Common myeloid progenitor, CD34-positive (primary cell): ENCODE measurements around the gene FASN.

Source experiments
- CTCF ChIA-PET: fragments of 350-600 bp; sonication (Branson Sonifier 250); formaldehyde crosslinking; loops from one replicate; lab custom pipeline; 2021; ENCODE audit warnings: antibody characterized with exemption; lab: Charles Lee
- POLR2A ChIA-PET: fragments of 350-600 bp; sonication (Branson Sonifier 250); formaldehyde crosslinking; loops from one replicate; lab custom pipeline; 2021; ENCODE audit warnings: antibody characterized with exemption; lab: Charles Lee
- DNase-seq, 3 donors: peaks; one replicate each; pipeline versions ENCODE4 v3.0.0 to v3.0.0-alpha.2; 2013
- H3K27ac ChIP-seq, 2 experiments: 1 replicate in 1 of 2; 2 replicates in 1 of 2; pipeline ENCODE4 v1.7.0; 2013; ENCODE audit warnings: inconsistent platforms in 2 of 2, low read length in 2 of 2, mild to moderate bottlenecking in 2 of 2, low read depth in 1 of 2, moderate library complexity in 1 of 2; ENCODE audit not compliant: severe bottlenecking in 2 of 2, insufficient read depth in 1 of 2, poor library complexity in 1 of 2
- H3K27me3 ChIP-seq, 5 experiments: replicated peaks in 2 of 5; 1 replicate in 3 of 5; 2 replicates in 2 of 5; pipeline versions ENCODE4 v1.6.1 to v1.7.0; 2013; ENCODE audit warnings: low read length in 4 of 5, mild to moderate bottlenecking in 2 of 5, moderate library complexity in 2 of 5, inconsistent platforms in 1 of 5; ENCODE audit not compliant: insufficient read depth in 5 of 5, control insufficient read depth in 4 of 5
- H3K36me3 ChIP-seq, 4 experiments: 1 replicate in 2 of 4; 2 replicates in 2 of 4; pipeline versions ENCODE4 v1.6.1 to v1.7.0; 2013; ENCODE audit warnings: low read length in 3 of 4, control low read depth in 1 of 4, mild to moderate bottlenecking in 1 of 4; ENCODE audit not compliant: control insufficient read depth in 4 of 4, insufficient read depth in 4 of 4
- H3K4me1 ChIP-seq, 4 experiments: 1 replicate in 3 of 4; 2 replicates in 1 of 4; pipeline versions ENCODE4 v1.6.1 to v1.7.1; 2013; ENCODE audit warnings: low read length in 3 of 4, mild to moderate bottlenecking in 3 of 4, control low read depth in 1 of 4, inconsistent platforms in 1 of 4, moderate library complexity in 1 of 4; ENCODE audit not compliant: control insufficient read depth in 4 of 4, insufficient read depth in 4 of 4; ENCODE audit errors: control extremely low read depth in 1 of 4
- H3K4me3 ChIP-seq, 7 experiments: 1 replicate in 4 of 7; 2 replicates in 3 of 7; pipeline versions ENCODE4 v1.5.1 to v1.7.0; 2013; ENCODE audit warnings: mild to moderate bottlenecking in 7 of 7, low read length in 6 of 7, moderate library complexity in 6 of 7, inconsistent platforms in 2 of 7, low read depth in 2 of 7, control low read depth in 1 of 7; ENCODE audit not compliant: insufficient read depth in 4 of 7, control insufficient read depth in 1 of 7; ENCODE audit errors: extremely low read depth in 1 of 7
- H3K9me3 ChIP-seq, 5 experiments: 1 replicate in 4 of 5; 2 replicates in 1 of 5; pipeline versions ENCODE4 v1.6.1 to v1.7.1; 2013; ENCODE audit warnings: low read length in 4 of 5, mild to moderate bottlenecking in 2 of 5, inconsistent platforms in 1 of 5, low read depth in 1 of 5, moderate library complexity in 1 of 5; ENCODE audit not compliant: control insufficient read depth in 4 of 5, insufficient read depth in 2 of 5; ENCODE audit errors: control extremely low read depth in 1 of 5
- WGBS: methylation state at CpG from one replicate; pipeline ENCODE4 v1.1.5; 2013; ENCODE audit not compliant: insufficient coverage; 5-methylcytosine and 5-hydroxymethylcytosine counted together

FASN gene

DNA sequence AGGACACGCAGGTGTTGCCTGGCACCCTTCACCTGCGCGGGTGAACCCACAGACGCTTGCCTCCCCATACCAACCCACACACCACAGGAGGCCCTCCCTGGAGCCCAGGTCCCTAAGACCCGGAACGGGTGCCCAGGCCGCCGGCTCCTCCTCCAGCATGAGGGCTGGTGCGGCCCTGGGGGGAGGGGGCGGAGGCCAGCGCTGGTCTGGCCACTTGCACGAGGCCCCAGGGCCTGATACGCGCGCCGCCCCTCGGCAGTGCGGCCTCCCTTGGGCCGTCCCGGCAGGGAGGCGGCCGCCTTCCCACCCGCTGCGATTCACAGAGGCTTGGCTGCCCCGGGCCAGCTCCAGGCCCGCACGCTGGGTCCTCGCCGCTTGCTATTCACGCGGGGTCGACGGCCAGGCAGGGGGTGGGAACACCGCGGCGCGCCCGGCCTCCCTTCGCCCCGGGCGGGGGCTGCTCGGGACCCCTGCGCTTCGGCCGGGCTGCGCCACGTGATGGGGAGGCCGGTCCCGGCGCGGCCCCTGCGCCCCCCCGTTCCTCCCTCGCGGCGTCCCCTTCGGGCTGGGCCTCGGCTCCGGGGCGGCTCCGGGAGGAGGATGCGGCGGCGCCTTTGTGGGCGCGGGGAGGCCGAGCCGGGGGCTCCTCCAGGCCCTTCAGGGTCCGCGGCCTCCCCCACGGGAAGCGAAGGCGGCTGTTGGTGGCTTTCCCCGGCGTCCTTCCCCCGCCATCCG, 685 bp downstream of the FASN start:
- H3K4me3 ChIP-seq: peak overlapping the region; percentile 52 to 89 (median 75)
- H3K36me3 ChIP-seq: peaks cover 0 to 47% (median 26%) of the 10 kb centered on the region in 4 experiments
- peaks cover 0 to 43% (median 25%) of the 10 kb centered on the region in 4 experiments for H3K4me1 ChIP-seq
- H3K27ac ChIP-seq: peak overlapping the region in 1 of 2 experiments; percentile 75
- no peaks in the 10 kb centered on the region for H3K27me3 ChIP-seq
- CTCF ChIA-PET: interaction anchor here (2.1 kb wide), 1 partner anchor 10 kb away, joined by 6 read pairs; no protein-coding TSS in a partner anchor
- DNase-seq: peak in 2 of 3 donors; percentile 16 to 36
- POLR2A ChIA-PET: interaction anchor here (0.5 to 0.6 kb wide), 2 partner anchors 60 to 361 kb away, joined by 3 to 5 read pairs; partner anchors contain the start of gene DCXR
- WGBS: under 1% methylated on average over 68 of the region's 77 CpGs
- no peaks in the 10 kb centered on the region for H3K9me3 ChIP-seq

DNA sequence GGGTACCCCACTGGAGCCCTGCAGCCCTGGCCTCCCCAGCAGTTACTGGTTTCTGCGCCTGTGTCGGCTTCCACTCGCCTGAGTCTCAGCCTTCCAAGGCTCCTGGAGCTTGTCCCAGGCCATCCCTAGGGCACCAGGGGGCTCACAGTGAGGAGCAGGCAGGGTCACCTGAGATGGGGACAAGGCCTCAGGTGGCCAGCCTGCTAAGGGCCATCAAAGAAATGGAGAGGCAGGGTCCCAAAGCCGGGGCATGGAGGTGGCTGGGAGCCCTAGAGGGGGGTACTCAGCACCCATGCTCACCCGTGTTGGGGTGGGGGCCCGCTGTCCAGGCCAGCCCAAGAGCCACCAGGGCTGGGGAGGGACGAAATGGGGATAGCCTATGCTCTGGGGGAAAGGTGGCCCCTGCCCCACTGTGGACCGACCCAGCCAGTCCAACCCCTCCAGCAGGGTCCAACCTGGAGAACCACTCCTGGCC, 1.3 kb downstream of the FASN start:
- no peak for DNase-seq
- 79% methylated on average over 8 of the region's 8 CpGs for WGBS
- Histone ChIP-seq H3K36me3 (peaks cover 0 to 54% (median 32%) of the 10 kb centered on the region in 4 experiments), H3K4me1 (peaks cover 0 to 43% (median 25%) of the 10 kb centered on the region in 4 experiments), H3K27ac (peak overlapping the region in 1 of 2 experiments; percentile 75), H3K4me3 (peak overlapping the region in 6 of 7 experiments; percentile 52 to 89 (median 76)), H3K9me3 (no peaks in the 10 kb centered on the region), H3K27me3 (no peaks in the 10 kb centered on the region)
- POLR2A ChIA-PET: no interaction called here
- CTCF ChIA-PET: no interaction called here

DNA sequence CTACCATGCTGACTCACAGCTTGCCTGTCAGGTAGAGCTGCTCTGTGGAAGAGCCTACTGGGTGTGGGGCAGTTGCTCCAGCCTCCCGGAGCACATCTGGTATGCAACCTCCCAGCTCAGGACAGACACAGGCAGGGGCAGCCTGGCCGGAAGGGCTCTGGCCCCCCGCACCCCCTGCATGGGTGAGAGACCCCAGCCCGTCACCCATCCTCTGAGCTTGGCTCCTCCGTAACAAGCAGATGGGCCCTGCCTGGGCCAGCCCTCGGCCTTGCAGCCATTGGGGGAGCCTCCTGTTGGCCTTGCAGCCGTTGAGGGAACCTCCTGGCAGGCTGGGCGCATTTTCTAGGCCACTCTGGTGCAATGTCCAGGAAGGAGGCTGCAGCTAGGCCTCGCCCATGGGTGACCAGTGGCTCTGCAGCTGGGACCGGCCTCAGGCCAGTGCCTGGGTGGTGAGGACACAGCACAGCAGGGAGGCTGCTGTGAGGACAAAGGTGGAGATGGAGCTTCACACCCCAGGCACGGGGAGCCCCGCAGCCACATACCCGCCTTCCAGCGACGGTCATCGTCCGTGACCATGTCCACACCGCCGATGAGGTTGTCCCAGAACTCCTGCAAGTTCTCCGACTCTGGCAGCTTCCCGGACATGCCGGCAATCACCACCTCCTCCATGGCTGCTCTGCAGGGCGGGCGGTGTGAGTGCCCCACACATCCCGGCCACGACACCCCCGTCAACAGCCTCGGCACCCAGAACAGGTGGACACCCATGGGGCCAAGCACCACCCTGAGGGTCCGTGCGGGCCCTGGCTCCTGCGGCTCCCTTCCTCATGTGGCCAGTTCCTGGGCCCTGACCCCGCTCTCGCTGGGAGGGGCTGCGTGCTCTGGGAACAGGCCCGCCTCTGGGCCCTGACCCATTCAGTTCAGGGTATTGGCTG, 2.0 kb downstream of the FASN start:
- Histone ChIP-seq H3K36me3 (peaks cover 0 to 56% (median 36%) of the 10 kb centered on the region in 4 experiments), H3K4me1 (peaks cover 0 to 41% (median 25%) of the 10 kb centered on the region in 4 experiments), H3K27ac (peak overlapping the region in 1 of 2 experiments; percentile 75), H3K4me3 (peak overlapping the region in 3 of 7 experiments; percentile 77 to 89 (median 80)), H3K9me3 (no peaks in the 10 kb centered on the region), H3K27me3 (no peaks in the 10 kb centered on the region)
- ChIA-PET CTCF (no interaction called here), POLR2A (no interaction called here)
- WGBS: 98% methylated on average over 30 of the region's 35 CpGs
- DNase-seq: no peak

DNA sequence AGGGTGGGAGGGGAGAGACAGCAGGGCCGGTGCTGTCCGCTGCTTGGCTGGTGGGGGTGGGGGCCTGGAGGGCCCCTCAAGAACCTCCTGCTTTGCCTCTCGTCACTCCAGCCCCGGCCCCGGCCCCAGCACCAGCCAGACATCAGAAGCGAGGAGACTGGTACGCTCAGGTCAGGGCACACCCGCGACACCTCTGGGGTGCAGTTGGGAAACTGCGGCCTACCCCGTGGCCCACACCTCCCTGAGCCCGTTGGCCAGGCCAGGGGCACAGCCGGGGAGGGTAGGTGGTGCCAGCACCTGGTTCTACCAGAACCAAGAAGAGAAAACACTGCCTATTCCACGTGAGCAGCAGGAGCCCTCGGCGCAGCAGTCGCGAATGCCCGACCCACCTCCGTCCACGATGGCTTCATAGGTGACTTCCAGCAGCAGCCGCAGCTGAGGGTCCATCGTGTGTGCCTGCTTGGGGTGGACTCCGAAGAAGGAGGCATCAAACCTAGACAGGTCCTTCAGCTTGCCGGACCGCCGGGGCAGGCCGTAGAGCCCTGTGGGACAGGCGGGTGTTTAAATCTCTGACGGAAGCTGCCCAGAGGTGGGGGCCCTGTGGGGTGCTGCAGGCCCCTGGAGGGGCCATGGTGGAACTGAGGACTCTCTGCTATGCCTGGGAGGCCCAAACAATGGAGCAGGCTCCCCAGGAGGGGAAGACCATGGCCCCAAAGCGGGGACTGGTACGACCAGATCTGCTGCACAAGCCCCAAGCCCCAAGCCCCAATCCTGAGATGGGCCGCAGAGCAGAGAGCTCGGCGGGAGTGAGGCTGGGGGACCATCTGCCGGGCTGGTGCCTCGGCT, 2.9 kb downstream of the FASN start:
- ChIA-PET POLR2A (no interaction called here), CTCF (no interaction called here)

DNA sequence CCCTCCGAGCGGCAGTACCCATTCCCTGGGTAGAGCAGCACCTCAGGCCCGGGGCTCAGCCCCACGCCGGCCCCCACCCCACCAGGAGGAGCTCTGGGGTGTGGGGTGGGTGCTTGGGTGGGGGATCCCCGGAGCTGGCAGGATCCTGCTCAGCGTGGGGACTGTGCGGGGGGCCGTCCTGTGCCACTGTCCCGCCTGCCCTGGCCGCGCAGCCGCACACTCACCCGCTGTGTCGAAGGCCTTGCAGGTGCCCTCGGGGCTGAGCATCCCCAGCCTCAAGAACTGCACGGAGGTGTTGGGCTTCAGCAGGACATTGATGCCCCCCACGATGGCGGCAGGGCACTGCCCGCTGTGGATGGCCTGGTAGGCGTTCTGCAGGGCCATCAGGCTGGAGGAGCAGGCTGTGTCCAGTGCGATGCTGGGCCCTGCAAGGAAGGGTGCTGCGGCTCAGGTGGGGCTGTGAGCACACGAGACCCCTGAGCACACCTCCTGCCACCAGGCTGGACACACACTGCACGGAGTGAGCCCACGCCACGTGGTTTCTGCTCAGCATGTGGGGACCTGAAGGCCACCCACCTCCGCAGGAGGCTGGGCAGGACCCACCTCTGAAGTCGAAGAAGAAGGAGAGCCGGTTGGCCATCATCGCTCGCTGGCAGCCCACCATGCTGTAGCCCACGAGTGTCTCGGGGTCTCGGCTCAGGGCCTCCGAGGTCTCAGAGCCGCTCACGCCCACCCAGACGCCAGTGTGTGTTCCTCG, 4.9 kb downstream of the FASN start:
- CTCF ChIA-PET: no interaction called here
- no peak overlapping the region for H3K27ac ChIP-seq
- peaks cover 0 to 80% (median 52%) of the 10 kb centered on the region in 4 experiments for H3K36me3 ChIP-seq
- WGBS: 98% methylated on average over 32 of the region's 40 CpGs
- peaks cover 0 to 20% (median 15%) of the 10 kb centered on the region in 4 experiments for H3K4me1 ChIP-seq
- no peaks in the 10 kb centered on the region for H3K9me3 ChIP-seq
- no peaks in the 10 kb centered on the region for H3K27me3 ChIP-seq
- DNase-seq: no peak
- POLR2A ChIA-PET: no interaction called here
- H3K4me3 ChIP-seq: no peak overlapping the region

More for the DNA sequence above, 2.9 kb downstream of the FASN start:
- Histone ChIP-seq H3K27ac (no peak overlapping the region), H3K27me3 (no peaks in the 10 kb centered on the region), H3K36me3 (peaks cover 0 to 61% (median 41%) of the 10 kb centered on the region in 4 experiments), H3K4me1 (peaks cover 0 to 36% (median 25%) of the 10 kb centered on the region in 4 experiments), H3K9me3 (no peaks in the 10 kb centered on the region), H3K4me3 (peak overlapping the region in 1 of 7 experiments; percentile 89)
- WGBS: 94% methylated on average over 31 of the region's 37 CpGs
- no peak for DNase-seq

DNA sequence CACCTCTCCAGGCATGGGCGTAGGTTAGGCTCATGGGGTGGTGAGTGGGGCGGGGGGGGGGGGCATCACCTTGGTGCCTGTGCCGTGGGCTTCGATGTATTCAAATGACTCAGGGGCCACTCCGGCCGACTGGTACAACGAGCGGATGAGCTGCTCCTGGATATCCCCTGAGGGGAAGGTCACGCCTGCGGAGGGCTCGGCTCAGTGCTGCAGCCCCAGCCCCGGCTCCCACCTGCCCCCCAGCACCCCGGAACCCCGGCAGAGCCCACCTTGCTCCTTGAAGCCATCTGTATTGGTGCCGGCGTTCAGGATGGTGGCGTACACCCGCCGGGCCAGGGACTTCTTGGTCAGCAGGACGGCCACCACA, 5.4 kb downstream of the FASN start:
- ChIA-PET CTCF (no interaction called here), POLR2A (no interaction called here)
- H3K36me3 ChIP-seq: peaks cover 0 to 86% (median 55%) of the 10 kb centered on the region in 4 experiments
- WGBS: 98% methylated on average over 18 of the region's 20 CpGs
- no peak overlapping the region for H3K27ac ChIP-seq
- H3K27me3 ChIP-seq: no peaks in the 10 kb centered on the region
- no peaks in the 10 kb centered on the region for H3K9me3 ChIP-seq
- DNase-seq: no peak
- H3K4me3 ChIP-seq: no peak overlapping the region
- H3K4me1 ChIP-seq: peaks cover 0 to 20% (median 14%) of the 10 kb centered on the region in 4 experiments
